Hematopoietic multipotent progenitor cell treated with erythropoietin and hydrocortisone succinate and interleukin-3 and kit ligand, for 4 days (in vitro differentiated cells): Measurements from ENCODE around the gene NAXE.
"Not testable (repeated sequence)": the region's sequence is repeated elsewhere in the genome, so short reads cannot be mapped to it uniquely, and the experiment has no call there.

Experiments used
- DNase-seq: peaks from one replicate; pipeline ENCODE4 v3.0.0-alpha.2; 2015

NAXE gene

DNA sequence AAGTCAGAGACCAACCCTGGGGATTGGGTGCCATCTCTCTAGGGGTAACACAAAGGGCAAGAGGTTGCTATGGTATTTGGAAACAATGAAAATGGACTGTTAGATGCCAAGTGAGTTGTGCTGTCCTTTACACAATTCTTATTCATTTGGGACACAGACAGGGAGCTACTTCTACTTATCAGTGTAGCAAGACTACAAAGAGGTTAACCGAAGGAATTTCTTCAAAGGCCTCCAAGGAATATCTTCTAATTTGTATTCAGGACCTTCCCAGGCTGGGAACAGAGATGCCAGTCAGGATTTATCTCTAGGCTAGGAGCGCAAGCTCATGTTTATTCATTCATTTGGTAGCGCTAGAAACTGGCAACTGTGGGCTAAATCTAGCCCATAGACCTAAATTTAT, 2.6 kb downstream of the NAXE start:
- no peak for DNase-seq

DNA sequence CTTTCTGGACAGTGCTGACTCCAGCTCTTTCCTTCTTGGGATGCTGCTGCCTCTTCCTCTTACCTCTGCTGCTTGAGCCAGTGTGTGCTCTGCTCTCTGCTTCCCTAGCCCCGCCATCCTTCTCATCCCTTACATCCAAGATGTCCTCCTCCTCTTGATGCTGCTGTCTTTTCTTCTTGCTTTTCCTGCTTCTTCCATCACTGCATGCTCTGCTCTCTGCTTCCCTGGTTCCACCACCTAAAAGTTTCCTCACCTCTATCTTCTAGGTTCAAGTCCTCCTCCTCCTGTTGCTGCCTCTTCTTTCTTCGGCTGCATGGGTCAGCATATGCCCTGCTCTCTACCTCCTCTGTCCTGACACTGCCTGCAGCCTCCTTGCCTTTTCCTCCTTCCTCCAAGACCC, 3.4 kb downstream of the NAXE start:
- no peak for DNase-seq

DNA sequence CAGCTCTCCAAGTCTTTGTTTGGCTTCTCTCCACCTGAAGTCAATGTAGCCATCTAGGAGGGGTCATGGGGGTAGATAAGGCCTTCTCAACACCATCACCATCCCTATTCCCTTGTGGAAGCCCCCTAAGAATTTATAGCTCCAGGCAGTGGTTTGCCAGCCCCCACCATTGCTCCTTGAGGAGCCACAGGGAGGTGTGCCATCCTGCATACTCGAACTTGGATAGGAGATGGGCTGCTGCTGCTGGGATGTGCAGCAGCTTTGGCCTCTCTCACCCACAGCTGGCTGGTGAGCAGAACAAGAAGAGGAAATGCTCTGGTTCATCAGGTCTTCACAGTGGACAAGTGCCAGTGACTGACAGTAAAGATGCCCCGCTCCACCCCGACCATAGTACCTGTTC, 4.8 kb downstream of the NAXE start:
- DNase-seq: no peak

DNA sequence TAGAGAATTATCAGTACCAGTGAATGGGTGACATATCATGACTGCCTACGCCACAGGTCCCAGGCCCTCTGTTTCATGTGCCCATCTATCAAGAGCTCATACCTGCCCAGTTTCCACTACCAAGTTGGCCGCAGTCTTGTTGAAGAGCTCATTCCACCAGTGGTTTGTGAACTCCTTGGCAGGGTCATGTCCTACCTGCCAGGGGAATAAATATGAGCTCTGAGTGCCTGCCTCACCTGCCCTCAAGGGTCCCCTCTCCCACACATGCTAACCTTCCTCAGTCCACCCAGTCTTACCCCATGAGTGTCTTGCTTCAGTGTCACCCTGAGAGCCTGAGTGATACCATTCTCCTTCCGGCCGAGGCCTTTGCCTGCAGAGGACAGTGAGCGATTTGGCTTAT, 6.5 kb downstream of the NAXE start:
- DNase-seq: no peak

DNA sequence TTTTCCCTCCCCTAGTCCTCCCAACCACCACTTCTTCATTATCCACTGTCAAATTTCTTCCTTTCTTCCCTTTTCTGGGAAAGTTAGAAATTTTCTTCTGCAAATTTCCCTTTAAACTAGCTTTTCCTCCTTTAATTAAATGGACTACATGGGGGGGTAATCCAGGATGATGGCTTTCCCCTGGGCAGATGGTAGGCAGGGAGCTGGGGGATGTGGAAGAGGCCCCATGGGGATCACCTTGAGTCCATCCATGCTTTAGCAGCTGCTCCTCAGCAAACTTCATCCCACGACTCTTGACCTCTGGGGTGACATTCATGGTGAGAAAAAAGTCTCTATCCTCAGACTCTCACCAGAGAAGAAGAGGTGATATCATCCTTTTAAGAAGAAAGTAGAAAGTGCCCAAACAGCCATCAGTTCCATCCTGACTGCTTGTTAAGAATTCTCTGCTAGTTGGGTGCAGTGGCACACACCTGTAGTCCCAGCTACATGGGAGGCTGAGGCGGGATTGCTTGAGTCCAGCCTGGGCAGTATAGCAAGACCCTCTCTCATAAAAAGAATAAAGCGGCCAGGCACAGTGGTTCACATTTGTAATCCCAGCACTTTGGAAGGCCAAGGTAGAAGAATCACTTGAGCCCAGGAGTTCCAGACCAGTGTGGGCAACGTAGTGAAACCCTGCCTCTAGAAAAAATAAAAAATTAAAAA, 7.3 kb downstream of the NAXE start:
- DNase-seq: no peak

- peak; percentile 91 for DNase-seq
Observed at GRCh38 chr1:156599811-156600210, 8.2 kb downstream of the NAXE start.

DNA sequence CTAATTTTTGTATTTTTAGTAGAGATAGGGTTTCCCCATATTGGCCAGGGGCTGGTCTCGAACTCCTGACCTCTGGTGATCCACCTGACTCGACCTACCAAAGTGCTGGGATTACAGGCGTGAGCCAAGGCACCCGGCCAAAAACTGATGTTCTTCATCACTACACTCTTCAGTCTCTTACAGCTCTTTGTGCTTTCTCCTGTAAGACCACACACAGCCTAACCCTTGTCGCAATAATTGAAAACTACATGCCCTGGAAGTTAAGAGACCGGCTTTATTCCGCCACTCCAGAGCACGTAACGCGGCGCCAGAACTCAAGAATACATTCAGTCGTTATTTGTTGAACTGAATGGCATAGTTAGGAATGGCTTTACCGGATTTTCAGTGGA, 9.2 kb downstream of the NAXE start:
- peak; percentile 36 for DNase-seq

- DNase-seq: peak; percentile 92
Observed at GRCh38 chr1:156601122-156601830, 9.7 kb downstream of the NAXE start, which contains the start of gene GPATCH4. Gene GPATCH4, minus strand, starts transcription at chr1:156601479.

DNA sequence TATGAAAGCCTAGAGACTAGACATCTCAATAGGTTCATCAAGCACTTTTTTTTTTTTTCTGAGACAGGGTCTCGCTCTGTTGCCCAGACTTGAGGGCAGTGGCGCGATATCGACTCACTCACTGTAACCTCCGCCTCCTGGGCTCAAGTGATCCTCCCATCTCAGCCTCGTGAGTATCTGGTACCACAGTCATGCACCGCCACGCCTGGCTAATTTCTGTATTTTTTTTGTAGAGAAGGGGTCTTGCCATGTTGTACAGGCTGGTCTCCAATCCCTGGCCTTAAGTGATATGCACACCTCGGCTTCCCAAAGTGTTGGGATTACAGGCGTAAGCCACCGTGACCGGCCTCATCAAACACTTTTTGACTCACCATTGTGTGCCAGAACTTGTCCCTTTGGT, 10.3 kb downstream of the NAXE start:
- no peak for DNase-seq

GRCh38 chr1:156602557-156602993, 11.0 kb downstream of the NAXE start:
- DNase-seq: peak; percentile 72

DNA sequence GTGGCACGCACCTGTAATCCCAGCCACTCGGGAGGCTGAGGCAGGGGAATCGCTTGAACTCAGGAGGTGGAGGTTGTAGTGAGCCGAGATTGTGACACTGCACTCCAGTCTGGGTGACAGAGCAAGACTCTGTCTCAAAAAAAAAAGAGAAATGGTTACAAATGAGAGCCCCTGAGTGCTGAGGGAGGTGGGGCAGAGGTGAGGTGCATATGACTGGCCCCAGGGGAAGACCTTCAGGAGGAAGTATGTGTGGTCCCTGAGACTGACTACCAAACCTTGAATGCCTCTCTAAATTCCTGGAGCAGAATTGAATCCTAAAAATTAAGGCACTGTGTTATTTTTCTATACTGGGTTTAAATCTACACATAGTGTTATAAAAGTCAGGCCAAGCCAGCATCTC, 15.8 kb downstream of the NAXE start:
- not testable (repeated sequence) for DNase-seq

DNA sequence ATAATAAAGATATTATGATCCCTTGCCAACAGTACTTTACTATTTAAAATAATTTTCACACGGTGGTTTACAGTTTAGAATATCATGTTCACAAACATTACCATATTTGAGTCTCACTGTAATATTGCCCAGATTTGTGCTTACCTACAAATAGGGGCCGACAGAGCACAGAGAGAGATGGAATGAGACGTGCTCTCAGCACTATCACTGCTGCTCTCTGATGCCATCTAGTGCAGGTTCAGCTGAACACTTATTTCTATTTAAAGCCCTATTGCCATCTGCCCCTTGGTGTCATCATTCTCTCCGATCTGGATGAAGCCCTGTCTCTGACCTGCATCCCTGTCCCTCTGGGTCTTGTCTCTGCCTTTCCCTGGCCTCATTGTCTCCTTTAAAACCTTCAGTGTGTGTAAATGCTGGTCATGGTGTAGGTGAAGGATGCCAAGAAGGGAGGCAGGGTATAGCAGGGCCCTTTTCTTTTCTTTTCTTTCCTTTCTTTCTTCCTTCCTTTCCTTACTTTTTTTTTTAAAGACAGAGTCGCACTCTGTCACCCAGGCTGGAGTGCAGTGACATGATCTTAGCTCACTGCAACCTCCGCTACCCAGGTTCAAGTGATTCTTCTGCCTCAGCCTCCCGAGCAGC, 16.6 kb downstream of the NAXE start:
- DNase-seq: peak; percentile 89

DNA sequence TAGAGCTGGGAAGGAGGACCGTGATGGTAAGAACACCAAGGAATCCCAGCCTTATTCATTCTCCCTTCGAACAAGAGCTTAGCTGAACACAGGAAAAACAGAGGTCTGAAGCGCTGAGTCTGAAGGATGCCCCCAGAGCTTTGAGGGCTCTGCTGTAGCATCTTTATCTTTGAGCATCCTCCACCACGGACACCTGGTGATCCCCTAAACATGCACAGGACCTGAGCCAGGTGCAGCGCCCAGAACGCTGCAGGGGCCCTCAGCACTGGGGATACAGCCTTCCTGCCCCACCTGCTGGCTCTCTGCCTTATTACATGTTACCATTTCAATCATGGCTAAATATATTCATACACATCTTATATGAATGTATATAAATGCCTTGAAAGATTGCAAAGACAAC, 17.4 kb downstream of the NAXE start:
- DNase-seq: peak; percentile 72

DNA sequence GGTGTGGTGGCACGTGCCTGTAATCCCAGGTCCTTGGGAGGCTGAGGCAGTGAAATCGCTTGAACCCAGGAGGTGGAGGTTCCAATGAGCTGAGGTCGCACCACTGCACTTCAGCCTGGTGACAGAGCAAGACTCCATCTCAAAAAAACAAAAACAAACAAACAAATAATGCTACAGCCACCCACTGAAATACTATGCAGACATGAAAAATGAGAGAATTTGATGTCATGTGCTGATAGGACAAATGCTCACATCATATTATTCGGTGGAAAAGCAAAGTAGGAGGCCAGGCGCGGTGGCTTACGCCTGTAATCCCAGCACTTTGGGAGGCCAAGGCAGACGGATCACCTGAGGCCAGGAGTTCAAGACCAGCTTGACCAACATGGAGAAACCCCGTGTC, 18.5 kb downstream of the NAXE start:
- DNase-seq: not testable (repeated sequence)

- no peak for DNase-seq
Observed at GRCh38 chr1:156612666-156613065, 21.1 kb downstream of the NAXE start.

- DNase-seq: no peak
Observed at GRCh38 chr1:156615946-156616345, 24.4 kb downstream of the NAXE start.

- peak; percentile 63 for DNase-seq
Observed at GRCh38 chr1:156616463-156616862, 24.9 kb downstream of the NAXE start.

- peak; percentile 50 for DNase-seq
Observed at GRCh38 chr1:156618853-156619581, 27.4 kb downstream of the NAXE start, which contains the start of gene HAPLN2. Gene HAPLN2, plus strand, starts transcription at chr1:156619415. Its CDS starts 4,076 bp downstream, at chr1:156623491.

- no peak for DNase-seq
Observed at GRCh38 chr1:156619582-156619955, 28.0 kb downstream of the NAXE start.

DNA sequence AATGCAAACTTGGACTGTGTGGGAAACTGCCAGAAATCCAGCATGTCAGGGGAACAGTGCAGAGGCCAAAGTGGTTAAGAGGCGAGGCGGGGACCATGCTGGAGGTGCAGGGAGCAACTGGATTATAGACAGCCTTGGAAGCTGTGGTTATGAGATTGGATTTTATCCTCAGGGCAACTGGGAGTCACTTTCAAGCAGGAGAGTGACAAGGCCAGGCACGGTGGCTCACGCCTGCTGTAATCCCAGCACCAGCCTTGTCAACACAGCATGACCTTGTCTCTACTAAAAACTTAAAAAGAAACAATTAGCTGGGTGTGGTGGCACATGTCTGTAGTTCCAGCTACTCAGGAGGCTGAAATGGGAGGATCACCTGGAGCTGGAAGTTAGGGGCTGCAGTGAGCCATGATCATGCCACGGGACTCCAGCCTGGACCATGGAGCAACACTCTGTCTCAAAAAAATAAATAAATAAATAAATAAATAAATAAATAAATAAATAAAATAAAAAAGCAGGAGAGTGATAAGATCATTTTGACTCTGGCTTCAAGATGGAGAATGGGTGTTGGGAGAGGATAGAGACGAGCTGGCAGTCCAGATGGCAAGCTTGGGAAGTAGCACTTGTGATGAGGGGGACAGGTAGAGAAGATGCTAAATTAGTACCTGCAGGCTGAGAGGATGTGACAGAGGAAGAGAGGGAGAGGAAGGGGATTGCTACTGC, 31.2 kb downstream of the NAXE start:
- no peak for DNase-seq

DNA sequence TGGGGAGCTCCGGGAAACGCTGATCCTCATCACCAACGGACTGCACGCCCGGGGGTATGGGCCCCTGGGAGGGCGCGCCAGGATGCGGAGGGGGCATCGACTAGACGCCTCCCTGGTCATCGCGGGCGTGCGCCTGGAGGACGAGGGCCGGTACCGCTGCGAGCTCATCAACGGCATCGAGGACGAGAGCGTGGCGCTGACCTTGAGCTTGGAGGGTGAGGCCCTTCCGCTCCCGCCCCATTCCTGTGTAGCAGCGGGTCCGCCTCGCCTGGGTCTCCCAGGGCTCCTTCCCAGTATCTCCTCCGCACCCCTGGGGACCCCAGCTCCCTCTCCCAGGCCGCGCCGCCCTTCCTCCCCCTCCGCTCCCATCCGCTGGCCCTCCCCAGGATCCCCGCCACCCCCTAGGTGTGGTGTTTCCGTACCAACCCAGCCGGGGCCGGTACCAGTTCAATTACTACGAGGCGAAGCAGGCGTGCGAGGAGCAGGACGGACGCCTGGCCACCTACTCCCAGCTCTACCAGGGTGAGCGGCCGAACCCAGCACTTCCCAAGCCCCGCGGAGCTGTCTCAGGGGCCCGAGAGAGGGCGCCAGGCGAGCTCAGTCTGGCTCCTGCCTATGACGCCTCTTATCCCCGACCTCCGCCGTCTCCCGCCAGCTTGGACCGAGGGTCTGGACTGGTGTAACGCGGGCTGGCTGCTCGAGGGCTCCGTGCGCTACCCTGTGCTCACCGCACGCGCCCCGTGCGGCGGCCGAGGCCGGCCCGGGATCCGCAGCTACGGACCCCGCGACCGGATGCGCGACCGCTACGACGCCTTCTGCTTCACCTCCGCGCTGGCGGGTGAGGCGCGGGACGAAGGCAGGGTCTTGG, 32.6 kb downstream of the NAXE start:
- peak; percentile 82 for DNase-seq
